IMR-90 (cell line): ENCODE measurements around the gene TEX35. TPM values are rescaled to one million over a fixed set of nuclear protein-coding genes. Genes with fewer than 3 reads are reported as not detected.
A peak's percentile ranks its signal among the peaks of the same experiment; 100 is the strongest.

Experiments
- ATAC-seq: fragments of 200-7000 bp; cut with Tn5 transposase; 2 replicates; pipeline ENCODE4 v1.9.1; 2020; ENCODE audit warnings: low read depth, mild to moderate bottlenecking, moderate library complexity
- BruUV-seq: library from RNA; stranded (reverse); fragments of 400-500 nt; replicated peaks from 2 replicates; lab custom pipeline; 2021; lab: Mats Ljungman, UMichigan
- CTCF ChIA-PET: fragments of 300-600 bp; formaldehyde crosslinking; extraction: SDS; loops from one replicate; lab custom pipeline; 2021; ENCODE audit warnings: antibody characterized with exemption; lab: Yijun Ruan, JAX
- POLR2A ChIA-PET: fragments of 300-600 bp; sonication (Branson Sonifier 250); formaldehyde crosslinking; loops from one replicate; lab custom pipeline; 2022; ENCODE audit warnings: antibody characterized with exemption; ENCODE audit not compliant: unreplicated experiment; lab: Charles Lee
- DNase-seq: peaks from one replicate; pipeline ENCODE4 v3.0.0; 2013
- H2AFZ ChIP-seq: replicated peaks from 2 replicates; pipeline ENCODE3; 2013; ENCODE audit warnings: low read length, mild to moderate bottlenecking; ENCODE audit not compliant: poor library complexity
- H2AK5ac ChIP-seq: 2 replicates; pipeline ENCODE4 v1.6.1; 2013; ENCODE audit warnings: low read depth, low read length, inconsistent platforms
- H2AK9ac ChIP-seq: replicated peaks from 2 replicates; pipeline ENCODE3; 2013; ENCODE audit warnings: mild to moderate bottlenecking, low read depth, low read length, moderate library complexity; ENCODE audit not compliant: poor library complexity
- H2BK120ac ChIP-seq: 2 replicates; pipeline ENCODE4 v1.6.1; 2013; ENCODE audit warnings: low read depth, low read length, inconsistent platforms
- H2BK15ac ChIP-seq: 3 replicates; pipeline ENCODE4 v1.6.1; 2013; ENCODE audit warnings: low read depth, low read length, inconsistent platforms
- H2BK20ac ChIP-seq: 2 replicates; pipeline ENCODE4 v1.6.1; 2013; ENCODE audit warnings: low read depth, mild to moderate bottlenecking, inconsistent platforms, low read length, moderate library complexity
- H2BK5ac ChIP-seq: 2 replicates; pipeline ENCODE4 v1.6.1; 2013; ENCODE audit warnings: mild to moderate bottlenecking, low read depth, low read length, inconsistent platforms; ENCODE audit not compliant: poor library complexity, severe bottlenecking
- H3K14ac ChIP-seq: replicated peaks from 2 replicates; pipeline ENCODE4 v1.6.1; 2013; ENCODE audit warnings: low read depth, low read length, inconsistent platforms
- H3K18ac ChIP-seq: 2 replicates; pipeline ENCODE4 v1.6.1; 2013; ENCODE audit warnings: low read depth, low read length, control low read depth
- H3K23ac ChIP-seq: 2 replicates; pipeline ENCODE4 v1.6.1; 2013; ENCODE audit warnings: low read depth, low read length, inconsistent platforms
- H3K27ac ChIP-seq: 2 replicates; pipeline ENCODE4 v1.5.1; 2013; ENCODE audit warnings: mild to moderate bottlenecking, control low read depth, low read length; ENCODE audit not compliant: insufficient read depth
- H3K27me3 ChIP-seq: 2 replicates; pipeline ENCODE4 v1.6.1; 2013; ENCODE audit warnings: low read length; ENCODE audit not compliant: control insufficient read depth, insufficient read depth
- H3K36me3 ChIP-seq: 2 replicates; pipeline ENCODE4 v1.6.1; 2013; ENCODE audit warnings: low read length, mixed read lengths; ENCODE audit not compliant: control insufficient read depth, insufficient read depth
- H3K4ac ChIP-seq: 2 replicates; pipeline ENCODE4 v1.6.1; 2013; ENCODE audit warnings: low read depth, low read length, inconsistent platforms
- H3K4me1 ChIP-seq: 2 replicates; pipeline ENCODE4 v1.6.1; 2013; ENCODE audit warnings: low read length, mixed read lengths; ENCODE audit not compliant: control insufficient read depth, insufficient read depth
- H3K4me2 ChIP-seq: 2 replicates; pipeline ENCODE4 v1.6.1; 2013; ENCODE audit warnings: low read depth, mild to moderate bottlenecking, control low read depth, low read length, moderate library complexity
- H3K4me3 ChIP-seq: 2 replicates; pipeline ENCODE4 v1.5.1; 2013; ENCODE audit warnings: low read depth, mild to moderate bottlenecking, control low read depth, low read length, moderate library complexity; ENCODE audit not compliant: insufficient read depth
- H3K56ac ChIP-seq: 2 replicates; pipeline ENCODE4 v1.6.1; 2013; ENCODE audit warnings: low read length, inconsistent platforms; ENCODE audit not compliant: insufficient read depth; ENCODE audit errors: extremely low read depth
- H3K79me1 ChIP-seq, 2 experiments: 2 replicates each; pipeline ENCODE4 v1.6.1; 2013; ENCODE audit warnings: low read length in 2 of 2, inconsistent platforms in 1 of 2, low read depth in 1 of 2
- H3K9ac ChIP-seq: 2 replicates; pipeline ENCODE4 v1.6.1; 2013; ENCODE audit warnings: low read depth, low read length, control low read depth
- H3K9me1 ChIP-seq: 2 replicates; pipeline ENCODE4 v1.6.1; 2013; ENCODE audit warnings: low read length, inconsistent platforms; ENCODE audit not compliant: insufficient read depth
- H3K9me3 ChIP-seq: 2 replicates; pipeline ENCODE4 v1.6.1; 2013; ENCODE audit warnings: low read length; ENCODE audit not compliant: control insufficient read depth, insufficient read depth
- H4K20me1 ChIP-seq: 2 replicates; pipeline ENCODE4 v1.6.1; 2013; ENCODE audit warnings: low read length, inconsistent platforms; ENCODE audit not compliant: insufficient read depth
- H4K5ac ChIP-seq: 2 replicates; pipeline ENCODE4 v1.6.1; 2013; ENCODE audit warnings: mild to moderate bottlenecking, low read depth, low read length, control low read depth
- H4K8ac ChIP-seq, 2 experiments: 2 replicates each; pipeline ENCODE4 v1.6.1; 2013; ENCODE audit warnings: low read depth in 2 of 2, low read length in 2 of 2, control low read depth in 1 of 2, inconsistent platforms in 1 of 2
- H4K91ac ChIP-seq: 2 replicates; pipeline ENCODE4 v1.6.1; 2013; ENCODE audit warnings: low read depth, low read length, inconsistent platforms; ENCODE audit not compliant: insufficient read depth
- CEBPB ChIP-seq: IDR thresholded peaks from 2 replicates; pipeline ENCODE4 v1.6.1; 2012; ENCODE audit warnings: low read depth, low read length, improper control_type of control experiment
- MAZ ChIP-seq: IDR thresholded peaks from 2 replicates; pipeline ENCODE4 v1.6.1; 2012; ENCODE audit warnings: low read depth, mild to moderate bottlenecking, low read length, improper control_type of control experiment, moderate library complexity, borderline replicate concordance
- NFE2L2 ChIP-seq: fragments of 150-350 bp; IDR thresholded peaks from 2 replicates; pipeline ENCODE4 v1.6.1; 2016; ENCODE audit warnings: low read depth, mild to moderate bottlenecking, low read length
- POLR2A ChIP-seq: IDR thresholded peaks from 2 replicates; pipeline ENCODE4 v1.6.1; 2012; ENCODE audit warnings: mild to moderate bottlenecking, low read depth, low read length
- RFX5 ChIP-seq: IDR thresholded peaks from 2 replicates; pipeline ENCODE4 v1.8.0; 2012; ENCODE audit warnings: low read depth, mild to moderate bottlenecking, low read length, moderate library complexity
- SMC3 ChIP-seq: fragments of 150-350 bp; IDR thresholded peaks from 2 replicates; pipeline ENCODE4 v1.6.1; 2016; ENCODE audit warnings: low read depth, mild to moderate bottlenecking, antibody characterized with exemption, low read length, moderate library complexity
- USF2 ChIP-seq: fragments of 150-350 bp; IDR thresholded peaks from 2 replicates; pipeline ENCODE4 v1.6.1; 2017; ENCODE audit warnings: mild to moderate bottlenecking, antibody characterized with exemption, low read length, low read depth
- WGBS, 2 experiments: methylation state at CpG; one replicate each; pipeline versions ENCODE4 v1.1.5 to v1.1.7; 2013; ENCODE audit warnings: missing lambda C conversion rate in 2 of 2; ENCODE audit not compliant: insufficient read length in 1 of 2; ENCODE audit errors: extremely low coverage in 2 of 2; 5-methylcytosine and 5-hydroxymethylcytosine counted together
- dilution Hi-C: fragments of 300-500 bp; cut with HindIII; formaldehyde crosslinking; loops from one replicate; pipeline ENCODE4 v1.14.3; 2018; ENCODE audit warnings: low sequenced_read_pairs; ENCODE audit not compliant: unreplicated experiment
- in situ Hi-C: fragments of 300-500 bp; cut with MboI; formaldehyde crosslinking; loops from 3 replicates; pipeline ENCODE4 v1.14.3; 2019; ENCODE audit warnings: low sequenced_read_pairs, inconsistent platforms, mixed read lengths
- intact Hi-C: fragments of 100-400 bp; cut with micrococcal nuclease; formaldehyde crosslinking; loops from 2 replicates; pipeline ENCODE4 v1.10.0; 2022
- polyA plus RNA-seq, 3 experiments: library from polyadenylated mRNA; depleted of rRNA; stranded (reverse); fragments of >200 nt; gene quantifications; 2 replicates each; pipeline ENCODE4 v1.2.3, GENCODE V29; 2012; ENCODE audit warnings: low replicate concordance in 1 of 3
- total RNA-seq: library from RNA; depleted of rRNA; stranded (reverse); fragments of >200 nt; gene quantifications from 2 replicates; pipeline ENCODE4 v1.2.3, GENCODE V29; 2012

TEX35 gene
- total and polyA plus RNA-seq, 2 of the 4 experiments (the other 2 are of a cell fraction) = 0.05 TPM; not detected in 1

- H3K14ac ChIP-seq = no peak overlapping the region
- no peak overlapping the region for H3K4me3 ChIP-seq
- in situ Hi-C loops = no loop called here
- no peak overlapping the region for H2AFZ ChIP-seq
- H3K56ac ChIP-seq = no peak overlapping the region
- H3K4me2 ChIP-seq = no peak overlapping the region
- no peak overlapping the region for H2BK15ac ChIP-seq
- peak overlapping the region; percentile 65 for H2AK9ac ChIP-seq
- no peak overlapping the region for H4K8ac ChIP-seq
- no peak overlapping the region for H4K5ac ChIP-seq
- WGBS, 2 experiments = 90% methylated on average over 12 of the region's 16 CpGs; no CpG with 5 or more reads in 1 of the 2 experiments
- TF ChIP-seq USF2 (no peak), SMC3 (no peak), CEBPB (no peak), RFX5 (no peak), POLR2A (no peak), NFE2L2 (no peak), MAZ (no peak)
- POLR2A ChIA-PET = no interaction called here
- peaks cover 3% of the 10 kb centered on the region; the same call in 1 of the 2 replicates for H3K27me3 ChIP-seq
- H2BK20ac ChIP-seq = no peak overlapping the region
- no peaks in the 10 kb centered on the region for H3K79me1 ChIP-seq
- H3K4me1 ChIP-seq = no peaks in the 10 kb centered on the region
- intact Hi-C loops = loop anchor here (10.0 kb wide), 1 partner anchor 539 kb away; no protein-coding TSS in a partner anchor
- no peak overlapping the region for H3K4ac ChIP-seq
- no peak overlapping the region for H2BK120ac ChIP-seq
- no peak for ATAC-seq
- H3K18ac ChIP-seq = no peak overlapping the region
- no peak overlapping the region for H2AK5ac ChIP-seq
- H4K91ac ChIP-seq = no peak overlapping the region
- no peaks in the 10 kb centered on the region for H3K9me3 ChIP-seq
- no peaks in the 10 kb centered on the region for H3K36me3 ChIP-seq
- no peak overlapping the region for H3K27ac ChIP-seq
- no peak overlapping the region for H3K23ac ChIP-seq
- no peak overlapping the region for H2BK5ac ChIP-seq
- no peaks in the 10 kb centered on the region for H3K9me1 ChIP-seq
- no TSS peak for BruUV-seq
- CTCF ChIA-PET = interaction anchor here (1.7 kb wide), 1 partner anchor 8 kb away, joined by 6 read pairs; no protein-coding TSS in a partner anchor
- no peak overlapping the region for H3K9ac ChIP-seq
- no peaks in the 10 kb centered on the region for H4K20me1 ChIP-seq
- DNase-seq = no peak
- dilution Hi-C loops = no loop called here
Observed at GRCh38 chr1:178493301-178493741, 19.6 kb upstream of the TEX35 start.
